Measurements from ENCODE around the gene KIFC3. TPM values are rescaled to one million over a fixed set of nuclear protein-coding genes. Genes with fewer than 3 reads are reported as not detected.

KIFC3 gene
- total RNA-seq, 1 experiment from 2014 or later, result 32.6 TPM

DNA sequence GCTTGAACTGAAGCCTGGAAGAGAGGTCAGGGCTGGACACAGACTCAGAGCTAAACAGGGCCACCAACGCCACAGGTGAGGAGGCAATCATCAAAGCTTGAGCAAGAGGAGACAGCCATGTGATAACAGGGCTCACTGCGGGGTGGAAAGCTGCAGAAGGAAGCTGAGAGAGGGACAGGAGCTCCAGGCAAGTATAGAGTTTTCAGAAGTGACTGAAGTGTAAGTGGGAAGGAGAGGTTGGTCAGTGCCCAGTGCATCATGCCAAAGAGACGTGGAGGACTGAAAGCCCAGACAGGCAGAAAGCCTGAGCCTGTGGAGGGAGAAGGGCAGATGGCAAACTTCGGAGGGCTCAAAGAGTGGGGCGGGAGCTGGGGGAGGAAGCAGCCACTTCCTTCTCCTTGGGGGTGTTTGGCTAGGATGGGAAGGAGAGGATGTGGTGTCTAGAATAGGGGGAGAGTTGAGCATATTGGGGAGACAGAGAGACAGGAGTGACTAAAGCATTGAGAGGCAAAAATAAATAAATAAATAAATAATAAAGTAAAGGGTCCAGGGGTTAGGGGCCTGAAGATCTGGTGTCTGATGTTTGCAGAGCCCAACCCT lies 2.6 kb downstream of the KIFC3 start:
- ATAC-seq, result no peak
- peaks cover 20% of the 10 kb centered on the region for H3K79me2 ChIP-seq (ENCODE audit: low read length)
- no peaks in the 10 kb centered on the region for H3K9me2 ChIP-seq (replicated peaks; ENCODE audit: low read length)
- ChIA-PET CTCF (no interaction called here), POLR2A (ENCODE audit: unreplicated experiment) (no interaction called here)
- no peak overlapping the region for H3K4me3 ChIP-seq (ENCODE audit: low read length)
- H3K27ac ChIP-seq (ENCODE audit: low read length), result no peak overlapping the region
- no peaks in the 10 kb centered on the region for H3F3A ChIP-seq (ENCODE audit: low read length, unreplicated experiment)
- no peak overlapping the region for H3K4me2 ChIP-seq (ENCODE audit: low read length)
- peaks cover 53% of the 10 kb centered on the region for H3K4me1 ChIP-seq (ENCODE audit: insufficient read depth, low read length)
- no peaks in the 10 kb centered on the region for H4K20me1 ChIP-seq (ENCODE audit: low read length)
- no peak overlapping the region for H3K9ac ChIP-seq (ENCODE audit: low read length)
- no TSS peak for BruUV-seq (replicated peaks)
- intact Hi-C loops (cut with micrococcal nuclease), result loop anchor here (10.0 kb wide), 1 partner anchor 205 kb away; the partner anchor contains the start of genes USB1 and ZNF319
- H3K27me3 ChIP-seq (ENCODE audit: low read length), result no peaks in the 10 kb centered on the region
- DNase-seq, result no peak
- TF ChIP-seq EZH2 (IDR thresholded peaks at IDR 0.05; ENCODE audit: low read length, unreplicated experiment), result no peak
- TF ChIP-seq EZH2phosphoT487 (IDR thresholded peaks at IDR 0.05; ENCODE audit: borderline replicate concordance, low read length), result no peak
- TF ChIP-seq, protein P1, sequence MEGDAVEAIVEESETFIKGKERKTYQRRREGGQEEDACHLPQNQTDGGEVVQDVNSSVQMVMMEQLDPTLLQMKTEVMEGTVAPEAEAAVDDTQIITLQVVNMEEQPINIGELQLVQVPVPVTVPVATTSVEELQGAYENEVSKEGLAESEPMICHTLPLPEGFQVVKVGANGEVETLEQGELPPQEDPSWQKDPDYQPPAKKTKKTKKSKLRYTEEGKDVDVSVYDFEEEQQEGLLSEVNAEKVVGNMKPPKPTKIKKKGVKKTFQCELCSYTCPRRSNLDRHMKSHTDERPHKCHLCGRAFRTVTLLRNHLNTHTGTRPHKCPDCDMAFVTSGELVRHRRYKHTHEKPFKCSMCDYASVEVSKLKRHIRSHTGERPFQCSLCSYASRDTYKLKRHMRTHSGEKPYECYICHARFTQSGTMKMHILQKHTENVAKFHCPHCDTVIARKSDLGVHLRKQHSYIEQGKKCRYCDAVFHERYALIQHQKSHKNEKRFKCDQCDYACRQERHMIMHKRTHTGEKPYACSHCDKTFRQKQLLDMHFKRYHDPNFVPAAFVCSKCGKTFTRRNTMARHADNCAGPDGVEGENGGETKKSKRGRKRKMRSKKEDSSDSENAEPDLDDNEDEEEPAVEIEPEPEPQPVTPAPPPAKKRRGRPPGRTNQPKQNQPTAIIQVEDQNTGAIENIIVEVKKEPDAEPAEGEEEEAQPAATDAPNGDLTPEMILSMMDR (conservative IDR thresholded peaks at IDR 0.05; ENCODE audit: low read depth, low read length), result no peak
- H3K9me3 ChIP-seq (ENCODE audit: low read length), result no peaks in the 10 kb centered on the region
- H3K36me3 ChIP-seq (ENCODE audit: low read depth, low read length), result no peaks in the 10 kb centered on the region
- no peak overlapping the region for H2AFZ ChIP-seq (ENCODE audit: low read length)

DNA sequence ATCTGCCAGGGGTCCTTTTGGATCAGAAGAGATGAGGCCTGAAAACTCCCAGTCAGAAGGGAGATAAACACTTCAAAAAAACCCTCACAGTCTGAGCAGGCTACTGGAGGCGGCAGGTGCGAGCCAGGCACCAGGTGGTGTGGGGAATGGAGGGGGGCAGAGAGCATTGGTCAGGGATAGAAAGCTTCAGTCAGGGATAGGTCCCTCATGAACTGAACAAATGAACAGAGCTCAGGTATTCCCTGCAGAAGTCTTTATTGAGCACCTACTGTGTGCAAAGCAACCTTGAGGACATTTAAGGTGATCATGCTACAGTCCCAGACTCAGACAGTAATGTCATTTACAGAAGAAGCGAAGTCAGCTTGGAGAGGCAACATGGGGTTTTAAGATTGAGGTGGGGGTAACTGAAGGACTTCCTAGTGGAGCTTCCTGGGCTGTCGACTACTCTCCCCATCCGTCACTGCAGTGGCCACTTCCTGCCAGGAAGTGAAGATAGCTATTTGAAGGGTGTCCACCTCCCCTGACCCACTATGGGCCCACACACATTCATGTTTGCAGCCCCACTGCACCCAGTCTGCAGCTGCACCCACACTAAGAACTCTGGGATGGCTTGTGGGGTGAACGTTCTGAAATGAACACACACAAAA lies 3.2 kb downstream of the KIFC3 start:
- Histone ChIP-seq H3K27ac (ENCODE audit: low read length) (no peak overlapping the region), H3K4me2 (ENCODE audit: low read length) (no peak overlapping the region), H3K4me1 (ENCODE audit: insufficient read depth, low read length) (peaks cover 53% of the 10 kb centered on the region), H2AFZ (ENCODE audit: low read length) (no peak overlapping the region), H3K9me3 (ENCODE audit: low read length) (no peaks in the 10 kb centered on the region), H3F3A (ENCODE audit: low read length, unreplicated experiment) (no peaks in the 10 kb centered on the region), H4K20me1 (ENCODE audit: low read length) (no peaks in the 10 kb centered on the region), H3K79me2 (ENCODE audit: low read length) (peaks cover 20% of the 10 kb centered on the region), H3K4me3 (ENCODE audit: low read length) (no peak overlapping the region), H3K9ac (ENCODE audit: low read length) (no peak overlapping the region), H3K36me3 (ENCODE audit: low read depth, low read length) (no peaks in the 10 kb centered on the region), H3K9me2 (replicated peaks; ENCODE audit: low read length) (no peaks in the 10 kb centered on the region), H3K27me3 (ENCODE audit: low read length) (no peaks in the 10 kb centered on the region)
- intact Hi-C loops (cut with micrococcal nuclease), result no loop called here
- ChIA-PET CTCF (no interaction called here), POLR2A (ENCODE audit: unreplicated experiment) (no interaction called here)
- ATAC-seq, result no peak
- TF ChIP-seq, protein P1 (conservative IDR thresholded peaks at IDR 0.05; ENCODE audit: low read depth, low read length), result no peak
- TF ChIP-seq EZH2 (IDR thresholded peaks at IDR 0.05; ENCODE audit: low read length, unreplicated experiment) (no peak), EZH2phosphoT487 (IDR thresholded peaks at IDR 0.05; ENCODE audit: borderline replicate concordance, low read length) (no peak)
- no peak for DNase-seq
- BruUV-seq (replicated peaks), result no TSS peak

DNA sequence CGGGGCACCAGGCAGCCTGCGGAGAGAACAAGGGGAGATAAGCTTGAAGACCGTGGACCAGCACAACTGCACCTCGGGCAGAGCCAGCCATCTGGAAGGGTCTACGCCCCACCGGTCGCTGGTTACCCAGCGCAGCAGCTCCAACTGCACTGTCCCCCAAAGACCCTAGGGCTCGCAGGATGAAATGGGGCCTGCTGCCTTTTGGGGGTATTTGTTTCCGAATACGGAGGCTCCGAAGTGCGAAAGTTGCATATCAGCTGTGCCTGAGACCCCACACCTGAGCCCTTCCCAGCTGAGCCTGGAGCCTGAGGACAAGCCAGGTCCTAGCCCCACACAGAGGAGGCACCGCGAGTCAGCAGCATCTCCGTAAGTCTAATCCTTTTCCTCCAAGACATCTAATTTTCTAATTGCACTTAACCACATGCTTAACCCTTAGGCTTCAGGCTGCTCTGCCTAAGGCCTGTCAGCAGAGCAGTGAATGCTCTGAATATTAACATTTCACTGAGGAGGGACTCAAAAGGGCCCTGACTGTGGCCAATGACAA lies 4.0 kb downstream of the KIFC3 start:
- ATAC-seq (no peak), DNase-seq (no peak)
- Histone ChIP-seq H2AFZ (ENCODE audit: low read length) (0 out of 2 replicates have a peak overlapping the region, but pooled peaks have one; percentile 48), H3K4me2 (ENCODE audit: low read length) (peak overlapping the region; percentile 87), H3K36me3 (ENCODE audit: low read depth, low read length) (no peaks in the 10 kb centered on the region), H3K9ac (ENCODE audit: low read length) (no peak overlapping the region), H3K9me2 (replicated peaks; ENCODE audit: low read length) (no peaks in the 10 kb centered on the region), H3K4me1 (ENCODE audit: insufficient read depth, low read length) (peaks cover 53% of the 10 kb centered on the region), H3K9me3 (ENCODE audit: low read length) (no peaks in the 10 kb centered on the region), H3K79me2 (ENCODE audit: low read length) (peaks cover 20% of the 10 kb centered on the region), H3K27ac (ENCODE audit: low read length) (peak overlapping the region; percentile 80; the same call in 1 of the 2 replicates), H3F3A (ENCODE audit: low read length, unreplicated experiment) (no peaks in the 10 kb centered on the region), H3K27me3 (ENCODE audit: low read length) (no peaks in the 10 kb centered on the region), H4K20me1 (ENCODE audit: low read length) (no peaks in the 10 kb centered on the region), H3K4me3 (ENCODE audit: low read length) (peak overlapping the region; percentile 59; the same call in 1 of the 2 replicates)
- TF ChIP-seq, protein P1 (conservative IDR thresholded peaks at IDR 0.05; ENCODE audit: low read depth, low read length), result no peak
- TF ChIP-seq EZH2 (IDR thresholded peaks at IDR 0.05; ENCODE audit: low read length, unreplicated experiment), result no peak
- no peak for TF ChIP-seq EZH2phosphoT487 (IDR thresholded peaks at IDR 0.05; ENCODE audit: borderline replicate concordance, low read length)
- intact Hi-C loops (cut with micrococcal nuclease), result no loop called here
- ChIA-PET CTCF (no interaction called here), POLR2A (ENCODE audit: unreplicated experiment) (no interaction called here)
- BruUV-seq (replicated peaks), result no TSS peak

All from PC-3 (cell line).